ENCODE measurements around the gene CD207.

- TF ChIP-seq POLR2A (IDR thresholded peaks at IDR 0.05) = no peak
- TF ChIP-seq CTCF (IDR thresholded peaks at IDR 0.05) = no peak
These were observed 1.5 kb downstream of the CD207 start for GRCh38 chr2:70834106-70834505.

Measured in esophagus squamous epithelium (tissue), 4 donors.